GM12873 (cell line): ENCODE measurements around the gene PTPN6.

Experiments used
- CTCF ChIP-seq: IDR thresholded peaks from 2 replicates; pipeline ENCODE4 v1.5.1; 2012; ENCODE audit warnings: low read depth, mild to moderate bottlenecking, moderate library complexity, low read length, control low read depth; ENCODE audit not compliant: insufficient read depth; ENCODE audit errors: missing control alignments

Gene PTPN6

GRCh38 chr12:6941267-6941666, 9.9 kb upstream of the PTPN6 start:
- TF ChIP-seq CTCF: no peak

- TF ChIP-seq CTCF: no peak
These were observed 9.4 kb upstream of the PTPN6 start for GRCh38 chr12:6941782-6942181.

GRCh38 chr12:6942331-6942665, 8.9 kb upstream of the PTPN6 start:
- no peak for TF ChIP-seq CTCF

- TF ChIP-seq CTCF: no peak
These were observed 7.8 kb upstream of the PTPN6 start for GRCh38 chr12:6943389-6943721.

- peak; percentile 5 for TF ChIP-seq CTCF
These were observed 7.3 kb upstream of the PTPN6 start, which contains the start of the genes C12orf57 and RNU7-1 for GRCh38 chr12:6943722-6944380. C12orf57 (plus strand) TSS chr12:6944022; CDS start chr12:6944122, 100 bp downstream. RNU7-1 (plus strand) TSS chr12:6943816.

- TF ChIP-seq CTCF: peak; percentile 89
These were observed 6.6 kb upstream of the PTPN6 start for GRCh38 chr12:6944381-6945186.

- no peak for TF ChIP-seq CTCF
These were observed 5.5 kb upstream of the PTPN6 start for GRCh38 chr12:6945613-6946012.
